MM.1S (cell line): ENCODE results near the gene CDPF1.

ENCODE experiments used
- DNase-seq: peaks from one replicate; pipeline ENCODE4 v3.0.0-alpha.2; 2015
- H2AFZ ChIP-seq: fragments of 300-600 bp; sonication (generic); 2 replicates; pipeline ENCODE4 v1.6.0; 2016; ENCODE audit warnings: antibody characterized with exemption, low read length
- H3F3A ChIP-seq: fragments of 300-600 bp; sonication (generic); 2 replicates; pipeline ENCODE4 v1.6.1; 2016; ENCODE audit warnings: mild to moderate bottlenecking, antibody characterized with exemption, low read length, moderate library complexity, mixed read lengths; ENCODE audit not compliant: insufficient read depth
- H3K27ac ChIP-seq: fragments of 300-600 bp; sonication (generic); 2 replicates; pipeline ENCODE4 v1.5.1; 2016; ENCODE audit warnings: mild to moderate bottlenecking, low read length
- H3K27me3 ChIP-seq: fragments of 300-600 bp; sonication (generic); replicated peaks from 2 replicates; pipeline ENCODE4 v1.6.0; 2016; ENCODE audit warnings: low read length; ENCODE audit not compliant: insufficient read depth
- H3K36me3 ChIP-seq: fragments of 300-600 bp; sonication (generic); replicated peaks from 2 replicates; pipeline ENCODE4 v1.6.1; 2016; ENCODE audit warnings: mild to moderate bottlenecking, low read length, mixed read lengths; ENCODE audit not compliant: insufficient read depth
- H3K4me1 ChIP-seq: fragments of 300-600 bp; sonication (generic); 2 replicates; pipeline ENCODE4 v1.6.1; 2016; ENCODE audit warnings: low read length, mixed read lengths
- H3K4me2 ChIP-seq: fragments of 300-600 bp; sonication (generic); 2 replicates; pipeline ENCODE4 v1.6.0; 2016; ENCODE audit warnings: low read depth, low read length
- H3K4me3 ChIP-seq: fragments of 300-600 bp; sonication (generic); 2 replicates; pipeline ENCODE4 v1.5.1; 2016; ENCODE audit warnings: low read length, mixed read lengths
- H3K79me2 ChIP-seq: fragments of 300-600 bp; sonication (generic); 2 replicates; pipeline ENCODE4 v1.6.1; 2016; ENCODE audit warnings: mixed run types, low read length, mixed read lengths
- H3K9ac ChIP-seq: fragments of 300-600 bp; sonication (generic); 2 replicates; pipeline ENCODE4 v1.6.1; 2016; ENCODE audit warnings: low read length, mixed read lengths
- H3K9me2 ChIP-seq: fragments of 300-600 bp; sonication (generic); replicated peaks from 2 replicates; pipeline ENCODE4 v1.6.1; 2016; ENCODE audit warnings: mild to moderate bottlenecking, low read length, mixed read lengths; ENCODE audit not compliant: insufficient read depth
- H3K9me3 ChIP-seq: fragments of 300-600 bp; sonication (generic); replicated peaks from 2 replicates; pipeline ENCODE4 v1.6.1; 2016; ENCODE audit warnings: mild to moderate bottlenecking, low read length, mixed read lengths; ENCODE audit not compliant: insufficient read depth
- H4K20me1 ChIP-seq: fragments of 300-600 bp; sonication (generic); 2 replicates; pipeline ENCODE4 v1.6.1; 2016; ENCODE audit warnings: mild to moderate bottlenecking, low read length, moderate library complexity, mixed read lengths; ENCODE audit not compliant: insufficient read depth
- EZH2 ChIP-seq: fragments of 300-600 bp; sonication (generic); optimal IDR thresholded peaks from 2 replicates; pipeline ENCODE3; 2017; ENCODE audit warnings: low read depth, mild to moderate bottlenecking, antibody characterized with exemption, low read length, mixed read lengths
- EZH2phosphoT487 ChIP-seq: fragments of 300-600 bp; sonication (generic); IDR thresholded peaks from 2 replicates; pipeline ENCODE4 v1.6.1; 2018; ENCODE audit warnings: antibody characterized with exemption, low read length
- TF ChIP-seq, protein P1 (sequence below): fragments of 300-600 bp; sonication (generic); IDR thresholded peaks from 2 replicates; pipeline ENCODE4 v1.5.1; 2016; ENCODE audit warnings: antibody characterized with exemption, low read length, mixed read lengths

CDPF1 gene

DNA sequence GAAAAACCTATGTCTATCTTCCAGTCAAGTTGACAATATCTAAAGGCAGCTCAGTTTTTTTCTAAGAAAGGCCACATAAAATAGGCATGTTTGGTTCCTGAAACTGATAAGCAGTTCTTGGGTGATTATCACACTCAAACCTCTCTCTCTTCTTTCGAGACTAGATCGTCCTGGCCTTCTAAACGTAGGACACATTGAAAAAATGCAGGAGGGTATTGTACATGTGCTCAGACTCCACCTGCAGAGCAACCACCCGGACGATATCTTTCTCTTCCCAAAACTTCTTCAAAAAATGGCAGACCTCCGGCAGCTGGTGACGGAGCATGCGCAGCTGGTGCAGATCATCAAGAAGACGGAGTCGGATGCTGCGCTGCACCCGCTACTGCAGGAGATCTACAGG lies 15.1 kb downstream of the CDPF1 start:
- DNase-seq: no peak
- Histone ChIP-seq H4K20me1 (no peaks in the 10 kb centered on the region), H3K9ac (no peak overlapping the region), H3K4me3 (no peak overlapping the region), H3F3A (no peaks in the 10 kb centered on the region), H3K4me2 (no peak overlapping the region), H3K27me3 (no peaks in the 10 kb centered on the region), H3K79me2 (no peaks in the 10 kb centered on the region), H3K9me3 (no peaks in the 10 kb centered on the region), H3K36me3 (no peaks in the 10 kb centered on the region), H2AFZ (no peak overlapping the region), H3K27ac (no peak overlapping the region), H3K9me2 (no peaks in the 10 kb centered on the region), H3K4me1 (no peaks in the 10 kb centered on the region)
- TF ChIP-seq EZH2: no peak

DNA sequence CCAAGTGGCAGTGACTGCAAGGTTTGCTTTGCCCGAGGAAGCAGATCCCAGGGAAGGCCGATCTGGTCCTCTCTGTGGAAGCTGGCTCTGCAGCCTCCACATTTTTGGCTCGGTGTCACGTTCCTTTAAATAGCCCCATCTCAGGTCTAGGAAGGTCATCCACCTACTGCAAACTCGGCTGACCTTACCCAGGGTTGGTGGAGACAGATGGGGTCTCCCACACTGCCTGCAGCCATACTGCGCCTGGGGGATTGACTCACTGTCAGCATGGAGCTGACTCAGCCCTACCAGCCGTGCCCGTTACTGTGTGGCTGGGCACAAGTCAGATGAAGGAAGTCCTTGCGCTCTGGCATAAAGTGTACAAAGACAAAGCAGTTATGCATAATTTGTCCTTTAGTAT lies 16.9 kb downstream of the CDPF1 start:
- Histone ChIP-seq H2AFZ (no peak overlapping the region), H3K36me3 (no peaks in the 10 kb centered on the region), H4K20me1 (no peaks in the 10 kb centered on the region), H3K4me1 (no peaks in the 10 kb centered on the region), H3K4me2 (no peak overlapping the region), H3K27me3 (no peaks in the 10 kb centered on the region), H3K4me3 (no peak overlapping the region), H3K9me2 (no peaks in the 10 kb centered on the region), H3K9ac (no peak overlapping the region), H3F3A (no peaks in the 10 kb centered on the region), H3K79me2 (no peaks in the 10 kb centered on the region), H3K9me3 (no peaks in the 10 kb centered on the region), H3K27ac (no peak overlapping the region)
- DNase-seq: no peak
- TF ChIP-seq EZH2phosphoT487 (no peak), EZH2 (no peak)
- TF ChIP-seq, protein P1, sequence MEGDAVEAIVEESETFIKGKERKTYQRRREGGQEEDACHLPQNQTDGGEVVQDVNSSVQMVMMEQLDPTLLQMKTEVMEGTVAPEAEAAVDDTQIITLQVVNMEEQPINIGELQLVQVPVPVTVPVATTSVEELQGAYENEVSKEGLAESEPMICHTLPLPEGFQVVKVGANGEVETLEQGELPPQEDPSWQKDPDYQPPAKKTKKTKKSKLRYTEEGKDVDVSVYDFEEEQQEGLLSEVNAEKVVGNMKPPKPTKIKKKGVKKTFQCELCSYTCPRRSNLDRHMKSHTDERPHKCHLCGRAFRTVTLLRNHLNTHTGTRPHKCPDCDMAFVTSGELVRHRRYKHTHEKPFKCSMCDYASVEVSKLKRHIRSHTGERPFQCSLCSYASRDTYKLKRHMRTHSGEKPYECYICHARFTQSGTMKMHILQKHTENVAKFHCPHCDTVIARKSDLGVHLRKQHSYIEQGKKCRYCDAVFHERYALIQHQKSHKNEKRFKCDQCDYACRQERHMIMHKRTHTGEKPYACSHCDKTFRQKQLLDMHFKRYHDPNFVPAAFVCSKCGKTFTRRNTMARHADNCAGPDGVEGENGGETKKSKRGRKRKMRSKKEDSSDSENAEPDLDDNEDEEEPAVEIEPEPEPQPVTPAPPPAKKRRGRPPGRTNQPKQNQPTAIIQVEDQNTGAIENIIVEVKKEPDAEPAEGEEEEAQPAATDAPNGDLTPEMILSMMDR: no peak

DNA sequence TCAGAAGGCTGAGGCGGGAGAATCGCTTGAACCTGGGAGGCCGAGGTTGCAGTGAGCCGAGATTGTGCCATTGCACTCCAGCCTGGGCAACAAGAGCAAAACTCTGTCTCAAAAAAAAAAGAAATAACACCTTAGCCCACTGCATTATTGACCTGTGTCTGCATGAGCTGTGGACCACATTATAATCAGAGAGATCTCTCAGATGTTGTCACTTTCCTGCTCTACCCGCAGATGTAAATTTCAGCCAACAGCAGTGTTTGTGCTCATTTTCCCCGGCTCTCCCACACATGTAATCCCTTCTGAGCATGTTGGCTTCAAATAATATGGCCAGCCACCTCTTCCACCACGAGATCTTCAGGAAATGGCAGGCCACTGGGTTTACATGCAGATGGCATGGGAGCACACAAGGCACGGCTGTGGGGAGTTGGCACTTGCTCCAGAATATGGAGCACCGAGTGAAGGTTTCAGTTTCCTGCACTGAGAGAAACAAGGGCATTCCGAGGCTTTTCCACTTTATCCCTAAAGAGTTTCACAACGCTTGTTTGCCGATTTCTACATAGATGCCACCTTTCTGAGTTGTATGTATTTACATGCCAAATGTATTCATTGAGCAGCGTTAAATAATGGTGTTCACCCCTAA lies 19.7 kb downstream of the CDPF1 start:
- no peaks in the 10 kb centered on the region for H3F3A ChIP-seq
- no peak for DNase-seq
- no peaks in the 10 kb centered on the region for H4K20me1 ChIP-seq
- H3K9ac ChIP-seq: no peak overlapping the region
- H3K9me2 ChIP-seq: no peaks in the 10 kb centered on the region
- H3K4me2 ChIP-seq: no peak overlapping the region
- H2AFZ ChIP-seq: no peak overlapping the region
- H3K27me3 ChIP-seq: no peaks in the 10 kb centered on the region
- no peaks in the 10 kb centered on the region for H3K36me3 ChIP-seq
- no peaks in the 10 kb centered on the region for H3K9me3 ChIP-seq
- no peaks in the 10 kb centered on the region for H3K79me2 ChIP-seq
- no peaks in the 10 kb centered on the region for H3K4me1 ChIP-seq
- TF ChIP-seq EZH2phosphoT487 (no peak), EZH2 (no peak)
- TF ChIP-seq, protein P1: no peak
- no peak overlapping the region for H3K27ac ChIP-seq
- H3K4me3 ChIP-seq: no peak overlapping the region

DNA sequence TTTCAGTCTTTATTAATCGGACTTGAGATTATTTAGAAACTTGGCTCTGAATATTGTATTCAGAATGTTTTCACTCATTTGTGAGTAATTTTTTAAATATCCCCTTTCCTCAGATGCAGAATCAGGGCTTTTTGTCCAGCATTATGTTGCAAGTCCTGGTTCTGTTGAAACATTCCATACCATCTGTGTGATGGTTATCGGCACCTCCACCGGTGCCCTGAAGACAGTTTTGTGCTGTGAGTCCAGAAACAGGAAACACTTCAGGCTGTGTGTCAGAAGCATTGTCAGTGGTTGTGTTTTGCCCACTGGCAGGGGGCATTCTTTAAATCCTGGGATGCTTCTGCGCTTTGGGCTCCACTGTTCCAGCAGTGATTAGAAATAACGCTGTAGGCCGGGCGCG lies 20.4 kb downstream of the CDPF1 start:
- Histone ChIP-seq H3F3A (no peaks in the 10 kb centered on the region), H3K9me2 (no peaks in the 10 kb centered on the region), H4K20me1 (no peaks in the 10 kb centered on the region), H3K4me3 (no peak overlapping the region), H3K27me3 (no peaks in the 10 kb centered on the region), H3K79me2 (no peaks in the 10 kb centered on the region), H3K36me3 (no peaks in the 10 kb centered on the region), H3K9me3 (no peaks in the 10 kb centered on the region), H3K4me2 (no peak overlapping the region), H2AFZ (no peak overlapping the region), H3K4me1 (no peaks in the 10 kb centered on the region), H3K27ac (no peak overlapping the region), H3K9ac (no peak overlapping the region)
- TF ChIP-seq, protein P1: no peak
- TF ChIP-seq EZH2 (no peak), EZH2phosphoT487 (no peak)
- no peak for DNase-seq
